ENCODE measurements around the gene FMN2.

GRCh38 chr1:240190881-240191401 is 99.3 kb downstream of the FMN2 start:
- TF ChIP-seq POLR2AphosphoS5 (IDR thresholded peaks at IDR 0.05; ENCODE audit: low read depth, low read length) (no peak), TAF1 (IDR thresholded peaks at IDR 0.05; ENCODE audit: borderline replicate concordance, insufficient read depth, low read length) (no peak), REST (IDR thresholded peaks at IDR 0.05; ENCODE audit: insufficient read depth in 1 of 2, low read depth in 2 of 2, low read length in 2 of 2) (no peak)

Data from PFSK-1 (cell line).